Stomach (tissue), 4 donors: ENCODE data around the gene GNG3.

Experiments used
- POLR2AphosphoS5 ChIP-seq, 3 donors: sonication (generic); formaldehyde crosslinking; IDR thresholded peaks; one replicate each; pipeline ENCODE4 v1.6.1; 2016; ENCODE audit warnings: antibody characterized with exemption in 3 of 3
- TF ChIP-seq, protein P1 (sequence below), 7 experiments: fragments of 450-650 bp in 4 of 7; fragments of 200-600 bp in 3 of 7; sonication (generic) in 3 of 7; IDR thresholded peaks; one replicate each; pipeline ENCODE4 v1.5.1; 2016 to 2019; ENCODE audit warnings: antibody characterized with exemption in 7 of 7, control low read depth in 2 of 7, mild to moderate bottlenecking in 1 of 7

DNA sequence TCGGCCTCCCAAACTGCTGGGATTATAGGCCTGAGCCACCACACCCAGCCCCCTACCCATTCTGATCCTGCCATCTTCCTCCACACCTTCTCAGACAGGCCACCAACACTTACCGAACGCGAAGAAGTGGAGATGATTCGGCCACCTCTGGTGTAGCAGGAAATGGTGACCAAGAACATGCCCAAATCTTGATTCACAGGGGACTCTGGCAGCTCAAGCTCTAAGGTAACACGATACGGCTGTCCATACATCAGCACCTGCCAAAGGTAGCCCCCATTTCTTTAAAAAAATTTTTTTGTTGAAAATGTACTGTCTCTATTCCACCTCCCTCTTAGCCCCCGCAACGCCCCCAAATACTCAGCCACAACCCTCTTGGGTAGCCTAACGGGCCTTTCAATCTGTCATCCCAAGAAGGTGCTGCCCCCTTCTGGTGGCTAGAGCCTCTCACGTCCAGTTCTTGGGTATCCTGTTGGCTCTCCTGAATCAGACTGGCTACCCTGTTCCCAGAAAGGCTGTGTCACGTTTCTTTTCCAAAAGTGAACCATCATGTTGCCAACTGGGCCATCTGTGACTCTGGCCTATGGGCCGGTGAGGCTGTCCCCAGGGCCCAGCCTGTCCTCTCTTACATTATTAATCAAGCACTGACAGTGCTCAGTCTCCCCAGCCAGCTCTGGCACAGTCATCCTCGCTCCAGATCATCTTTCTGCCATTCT is 12.9 kb upstream of the GNG3 start:
- TF ChIP-seq, protein P1, sequence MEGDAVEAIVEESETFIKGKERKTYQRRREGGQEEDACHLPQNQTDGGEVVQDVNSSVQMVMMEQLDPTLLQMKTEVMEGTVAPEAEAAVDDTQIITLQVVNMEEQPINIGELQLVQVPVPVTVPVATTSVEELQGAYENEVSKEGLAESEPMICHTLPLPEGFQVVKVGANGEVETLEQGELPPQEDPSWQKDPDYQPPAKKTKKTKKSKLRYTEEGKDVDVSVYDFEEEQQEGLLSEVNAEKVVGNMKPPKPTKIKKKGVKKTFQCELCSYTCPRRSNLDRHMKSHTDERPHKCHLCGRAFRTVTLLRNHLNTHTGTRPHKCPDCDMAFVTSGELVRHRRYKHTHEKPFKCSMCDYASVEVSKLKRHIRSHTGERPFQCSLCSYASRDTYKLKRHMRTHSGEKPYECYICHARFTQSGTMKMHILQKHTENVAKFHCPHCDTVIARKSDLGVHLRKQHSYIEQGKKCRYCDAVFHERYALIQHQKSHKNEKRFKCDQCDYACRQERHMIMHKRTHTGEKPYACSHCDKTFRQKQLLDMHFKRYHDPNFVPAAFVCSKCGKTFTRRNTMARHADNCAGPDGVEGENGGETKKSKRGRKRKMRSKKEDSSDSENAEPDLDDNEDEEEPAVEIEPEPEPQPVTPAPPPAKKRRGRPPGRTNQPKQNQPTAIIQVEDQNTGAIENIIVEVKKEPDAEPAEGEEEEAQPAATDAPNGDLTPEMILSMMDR (IDR thresholded peaks at IDR 0.05), result peak in 5 of 7 experiments; percentile 51 to 79 (median 71)
- peak in 1 of 3 donors; percentile 66 for TF ChIP-seq POLR2AphosphoS5 (IDR thresholded peaks at IDR 0.05)
